Activated CD4-positive, alpha-beta T cell treated with anti-CD3 and anti-CD28 coated beads for 36 hours (primary cell): ENCODE results near the gene TEX38. TPM values are rescaled to one million over a fixed set of nuclear protein-coding genes. Genes with fewer than 3 reads are reported as not detected.
A peak's percentile ranks its signal among the peaks of the same experiment; 100 is the strongest.
"Not testable (repeated sequence)": the region's sequence is repeated elsewhere in the genome, so short reads cannot be mapped to it uniquely, and the experiment has no call there.

Experiments used
- ATAC-seq: fragments of 200-7000 bp; cut with Tn5 transposase; one replicate; pipeline ENCODE4 v1.10.0; 2021; ENCODE audit warnings: mild to moderate bottlenecking, moderate library complexity
- CTCF ChIA-PET: fragments of 350-600 bp; sonication (Branson Sonifier 250); formaldehyde crosslinking; loops from one replicate; lab custom pipeline; 2021; ENCODE audit warnings: antibody characterized with exemption; lab: Charles Lee
- POLR2A ChIA-PET: fragments of 350-600 bp; sonication (Branson Sonifier 250); formaldehyde crosslinking; loops from one replicate; lab custom pipeline; 2021; ENCODE audit warnings: antibody characterized with exemption, inconsistent platforms; lab: Charles Lee
- DNase-seq: peaks from one replicate; pipeline ENCODE4 v3.0.0-alpha.2; 2020
- H3K27ac Mint-ChIP-seq: one replicate; pipeline ENCODE4 v1.8.0; 2021; ENCODE audit warnings: mixed read lengths
- H3K27me3 Mint-ChIP-seq: one replicate; pipeline ENCODE4 v1.8.0; 2021; ENCODE audit warnings: mixed read lengths
- H3K36me3 Mint-ChIP-seq: one replicate; pipeline ENCODE4 v1.8.0; 2021; ENCODE audit warnings: low read depth, mixed read lengths
- H3K4me1 Mint-ChIP-seq: one replicate; pipeline ENCODE4 v1.8.0; 2021; ENCODE audit warnings: mixed read lengths
- H3K4me3 Mint-ChIP-seq: one replicate; pipeline ENCODE4 v1.8.0; 2021; ENCODE audit warnings: mild to moderate bottlenecking, moderate library complexity, mixed read lengths
- H3K9me3 Mint-ChIP-seq: one replicate; pipeline ENCODE4 v1.8.0; 2021; ENCODE audit warnings: low read depth, mixed read lengths
- intact Hi-C, 2 experiments: fragments of 100-400 bp; cut with DNase I in 1 of 2; cut with micrococcal nuclease in 1 of 2; formaldehyde crosslinking; loops; one replicate each; pipeline versions ENCODE4 v1.14.2 to v1.15.1; 2022 to 2024; cut with DNase I, micrococcal nuclease
- total RNA-seq, 2 experiments: library from RNA; stranded (reverse); gene quantifications; one replicate each; pipeline ENCODE4 v1.2.3, GENCODE V29; 2021

Gene TEX38
- total RNA-seq, 2 experiments from 2014 or later, result 0.18 TPM; not detected in 1

DNA sequence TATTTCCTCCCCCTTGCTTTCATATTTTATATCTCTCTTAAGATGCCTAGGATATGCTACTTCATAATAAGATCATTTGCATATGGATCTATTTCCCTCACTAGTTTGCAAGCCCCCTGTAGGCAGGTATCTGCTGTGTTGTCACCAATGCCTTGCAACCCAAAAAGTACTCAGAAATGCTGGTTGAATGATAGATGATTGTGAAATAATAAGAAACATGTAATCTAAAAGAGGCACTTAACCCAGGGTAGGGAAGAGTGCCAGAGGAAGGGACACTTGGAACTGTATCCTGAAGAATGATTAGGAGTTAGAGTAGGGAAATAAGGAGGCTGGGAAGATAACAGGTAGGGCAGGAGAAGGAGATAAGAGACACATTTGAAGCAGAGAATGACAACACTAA, 15.8 kb upstream of the TEX38 start:
- DNase-seq (no peak), ATAC-seq (no peak)
- Mint-ChIP-seq H3K4me3 (no peak overlapping the region), H3K27me3 (no peaks in the 10 kb centered on the region), H3K27ac (no peak overlapping the region), H3K9me3 (peaks cover 2% of the 10 kb centered on the region), H3K36me3 (peaks cover 42% of the 10 kb centered on the region), H3K4me1 (peaks cover 37% of the 10 kb centered on the region)
- CTCF ChIA-PET, result interaction anchor here (0.6 kb wide), 1 partner anchor 19 kb away, joined by 4 read pairs; no protein-coding TSS in a partner anchor
- POLR2A ChIA-PET, result no interaction called here
- intact Hi-C loops, result no loop called here

DNA sequence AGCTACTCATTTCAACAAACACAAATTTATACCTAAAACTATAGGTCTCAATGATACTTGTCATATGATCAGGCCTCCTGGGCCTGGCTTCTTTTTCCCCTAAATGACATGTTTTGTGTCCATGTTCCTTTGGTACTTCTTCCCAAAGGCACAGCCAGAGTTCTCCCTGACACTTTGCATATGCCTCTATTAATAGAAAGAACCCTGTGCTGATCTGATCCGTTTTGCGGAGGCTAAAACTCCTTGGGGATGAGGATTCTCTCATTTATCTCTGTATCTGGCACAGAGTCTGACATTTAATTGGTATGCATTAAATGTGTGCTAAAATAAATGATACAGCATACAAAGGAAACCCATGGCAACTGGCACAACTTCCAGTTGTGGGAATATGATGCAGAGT, 15.0 kb upstream of the TEX38 start:
- H3K9me3 Mint-ChIP-seq, result peaks cover 2% of the 10 kb centered on the region
- ATAC-seq, result no peak
- H3K4me1 Mint-ChIP-seq, result peaks cover 37% of the 10 kb centered on the region
- H3K36me3 Mint-ChIP-seq, result peaks cover 42% of the 10 kb centered on the region
- DNase-seq, result no peak
- intact Hi-C loops, result no loop called here
- POLR2A ChIA-PET, result no interaction called here
- CTCF ChIA-PET, result interaction anchor here (0.6 to 1.0 kb wide), 3 partner anchors 9 to 18 kb away, joined by 3 to 4 read pairs (median 3); partner anchors contain the start of gene ATPAF1
- no peak overlapping the region for H3K4me3 Mint-ChIP-seq
- H3K27me3 Mint-ChIP-seq, result no peaks in the 10 kb centered on the region
- H3K27ac Mint-ChIP-seq, result no peak overlapping the region

DNA sequence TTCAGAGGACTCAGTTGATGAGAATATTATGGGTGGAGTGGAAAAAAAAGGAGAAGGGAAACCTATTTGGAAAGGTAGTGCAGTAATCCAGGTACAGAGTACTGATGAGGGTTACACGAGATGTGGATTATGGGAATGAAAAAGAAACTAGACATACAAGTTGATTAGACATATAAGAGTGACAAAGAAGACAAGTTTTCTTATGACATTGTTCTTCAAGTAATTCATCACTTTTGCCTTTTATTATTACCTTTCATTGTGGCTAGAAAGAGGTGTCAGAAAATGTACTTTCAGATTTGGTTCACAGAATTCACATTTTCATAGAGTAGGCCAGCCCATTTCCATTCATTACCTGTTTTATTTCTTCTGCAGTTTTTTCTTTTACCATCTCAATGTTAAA, 13.9 kb upstream of the TEX38 start:
- CTCF ChIA-PET, result interaction anchor here (0.7 to 1.0 kb wide), 2 partner anchors 10 to 170 kb away, joined by 3 read pairs; partner anchors contain the start of gene ATPAF1
- peak; percentile 37 for ATAC-seq
- intact Hi-C loops, result no loop called here

DNA sequence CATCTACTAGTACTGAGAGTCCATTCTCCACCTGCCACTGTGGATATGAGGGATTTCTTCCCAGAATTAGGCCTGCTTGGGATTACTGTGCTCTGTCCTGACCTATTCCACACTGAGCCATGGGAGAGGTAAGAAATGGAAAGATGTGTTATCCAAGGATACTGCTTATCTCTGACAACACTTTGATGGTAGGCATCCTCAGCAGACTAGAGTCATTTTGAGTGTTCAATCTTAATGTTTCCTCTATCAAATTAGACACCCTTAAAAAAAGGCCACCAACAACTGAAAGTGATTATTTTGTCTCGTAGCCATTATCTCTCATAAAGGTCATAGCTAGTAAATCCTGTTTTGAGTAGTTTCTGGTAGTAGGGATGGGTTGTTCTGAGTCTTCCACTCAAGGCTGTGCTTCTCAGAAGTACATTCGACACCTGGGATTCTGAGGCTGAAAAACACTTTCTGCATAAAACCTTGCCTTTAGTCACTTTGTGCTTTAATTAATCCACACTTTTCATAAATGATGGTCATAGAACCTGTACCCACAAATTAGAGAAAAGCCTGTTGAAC, 12.3 kb upstream of the TEX38 start:
- POLR2A ChIA-PET, result no interaction called here
- Mint-ChIP-seq H3K9me3 (peaks cover 2% of the 10 kb centered on the region), H3K27ac (no peak overlapping the region), H3K4me3 (no peak overlapping the region), H3K36me3 (peaks cover 37% of the 10 kb centered on the region), H3K4me1 (peaks cover 23% of the 10 kb centered on the region), H3K27me3 (no peaks in the 10 kb centered on the region)
- CTCF ChIA-PET, result interaction anchor here (0.7 to 1.4 kb wide), 2 partner anchors 55 to 59 kb away, joined by 3 to 4 read pairs; partner anchors contain the start of gene MKNK1
- intact Hi-C loops, result no loop called here
- no peak for DNase-seq
- peak; percentile 64 for ATAC-seq

More for the DNA sequence above, 13.9 kb upstream of the TEX38 start:
- DNase-seq, result no peak
- peaks cover 33% of the 10 kb centered on the region for H3K36me3 Mint-ChIP-seq
- H3K9me3 Mint-ChIP-seq, result peaks cover 2% of the 10 kb centered on the region
- peak overlapping the region; percentile 11 for H3K27ac Mint-ChIP-seq
- no peaks in the 10 kb centered on the region for H3K27me3 Mint-ChIP-seq
- no peak overlapping the region for H3K4me3 Mint-ChIP-seq
- peaks cover 36% of the 10 kb centered on the region for H3K4me1 Mint-ChIP-seq
- POLR2A ChIA-PET, result no interaction called here

DNA sequence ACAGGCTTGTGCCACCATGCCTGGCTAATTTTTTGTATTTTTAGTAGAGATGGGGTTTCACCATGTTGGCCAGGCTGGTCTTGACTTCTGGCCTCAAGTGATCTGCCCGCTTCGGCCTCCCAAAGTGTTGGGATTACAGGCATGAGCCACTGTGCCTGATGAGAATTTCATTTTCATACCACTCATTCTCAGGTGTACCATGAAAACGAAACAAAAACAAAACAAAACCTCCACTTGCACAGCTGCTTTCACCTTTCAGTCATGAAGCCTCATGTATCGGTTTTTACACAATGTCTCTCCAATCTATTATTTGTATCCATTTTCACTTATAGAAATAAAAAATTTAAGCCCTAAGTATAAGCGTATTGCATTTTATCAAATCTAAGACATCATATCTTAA, 11.5 kb upstream of the TEX38 start:
- intact Hi-C loops, H3K27ac Mint-ChIP-seq, H3K9me3 Mint-ChIP-seq, DNase-seq, ATAC-seq, H3K4me3 Mint-ChIP-seq, POLR2A ChIA-PET, H3K27me3 Mint-ChIP-seq: not testable (repeated sequence)
- Mint-ChIP-seq H3K4me1 (peaks cover 26% of the 10 kb centered on the region), H3K36me3 (peaks cover 37% of the 10 kb centered on the region)
- CTCF ChIA-PET, result interaction anchor here (0.6 to 1.4 kb wide), 4 partner anchors 8 to 59 kb away, joined by 3 to 4 read pairs (median 3); partner anchors contain the start of genes ATPAF1 and MKNK1

DNA sequence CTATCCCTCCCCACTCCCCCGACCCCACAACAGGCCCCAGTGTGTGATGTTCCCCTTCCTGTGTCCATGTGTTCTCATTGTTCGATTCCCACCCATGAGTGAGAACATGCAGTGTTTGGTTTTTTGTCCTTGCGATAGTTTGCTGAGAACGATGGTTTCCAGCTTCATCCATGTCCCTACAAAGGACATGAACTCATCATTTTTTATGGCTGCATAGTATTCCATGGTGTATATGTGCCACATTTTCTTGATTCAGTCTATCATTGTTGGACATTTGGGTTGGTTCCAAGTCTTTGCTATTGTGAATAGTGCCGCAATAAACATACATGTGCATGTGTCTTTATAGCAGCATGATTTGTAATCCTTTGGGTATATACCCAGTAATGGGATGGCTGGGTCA, 8.7 kb upstream of the TEX38 start:
- CTCF ChIA-PET, result not testable (repeated sequence)

DNA sequence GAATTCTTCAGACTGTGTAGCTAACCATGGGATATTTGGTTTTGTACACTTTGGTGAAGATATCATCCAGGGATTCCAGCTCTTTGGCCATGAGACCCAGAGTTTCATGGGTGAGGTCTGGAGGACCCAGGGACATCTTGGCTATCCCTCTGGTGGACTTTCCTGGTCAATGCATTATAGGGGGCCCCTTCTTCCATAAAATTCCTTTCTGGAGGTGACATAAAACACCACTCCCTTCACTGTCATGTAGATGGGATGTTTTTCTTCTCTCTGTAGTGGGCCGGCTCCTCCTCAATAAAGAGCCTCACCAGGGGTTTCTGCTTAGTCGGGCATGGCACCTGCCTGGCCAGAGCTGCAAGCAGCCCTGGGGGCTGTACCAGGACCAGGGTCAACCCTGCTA, 5.7 kb upstream of the TEX38 start:
- DNase-seq (no peak), ATAC-seq (no peak)
- Mint-ChIP-seq H3K4me1 (peaks cover 19% of the 10 kb centered on the region), H3K36me3 (peaks cover 20% of the 10 kb centered on the region), H3K4me3 (no peak overlapping the region), H3K9me3 (no peaks in the 10 kb centered on the region), H3K27ac (no peak overlapping the region), H3K27me3 (no peaks in the 10 kb centered on the region)
- ChIA-PET CTCF (interaction anchor here (1.1 to 1.2 kb wide), 2 partner anchors 9 to 12 kb away, joined by 3 to 4 read pairs; no protein-coding TSS in a partner anchor), POLR2A (no interaction called here)
- intact Hi-C loops, result loop anchor here (5.0 kb wide), 2 partner anchors 49 to 419 kb away; partner anchors contain the start of genes MOB3C (in 2 of the 2) and RAD54L (in 1 of the 2)

More for the DNA sequence above, 8.7 kb upstream of the TEX38 start:
- Mint-ChIP-seq H3K4me1 (peaks cover 37% of the 10 kb centered on the region), H3K36me3 (peaks cover 24% of the 10 kb centered on the region)
- H3K27ac Mint-ChIP-seq, POLR2A ChIA-PET, ATAC-seq, DNase-seq, H3K9me3 Mint-ChIP-seq, H3K27me3 Mint-ChIP-seq, H3K4me3 Mint-ChIP-seq, intact Hi-C loops: not testable (repeated sequence)

DNA sequence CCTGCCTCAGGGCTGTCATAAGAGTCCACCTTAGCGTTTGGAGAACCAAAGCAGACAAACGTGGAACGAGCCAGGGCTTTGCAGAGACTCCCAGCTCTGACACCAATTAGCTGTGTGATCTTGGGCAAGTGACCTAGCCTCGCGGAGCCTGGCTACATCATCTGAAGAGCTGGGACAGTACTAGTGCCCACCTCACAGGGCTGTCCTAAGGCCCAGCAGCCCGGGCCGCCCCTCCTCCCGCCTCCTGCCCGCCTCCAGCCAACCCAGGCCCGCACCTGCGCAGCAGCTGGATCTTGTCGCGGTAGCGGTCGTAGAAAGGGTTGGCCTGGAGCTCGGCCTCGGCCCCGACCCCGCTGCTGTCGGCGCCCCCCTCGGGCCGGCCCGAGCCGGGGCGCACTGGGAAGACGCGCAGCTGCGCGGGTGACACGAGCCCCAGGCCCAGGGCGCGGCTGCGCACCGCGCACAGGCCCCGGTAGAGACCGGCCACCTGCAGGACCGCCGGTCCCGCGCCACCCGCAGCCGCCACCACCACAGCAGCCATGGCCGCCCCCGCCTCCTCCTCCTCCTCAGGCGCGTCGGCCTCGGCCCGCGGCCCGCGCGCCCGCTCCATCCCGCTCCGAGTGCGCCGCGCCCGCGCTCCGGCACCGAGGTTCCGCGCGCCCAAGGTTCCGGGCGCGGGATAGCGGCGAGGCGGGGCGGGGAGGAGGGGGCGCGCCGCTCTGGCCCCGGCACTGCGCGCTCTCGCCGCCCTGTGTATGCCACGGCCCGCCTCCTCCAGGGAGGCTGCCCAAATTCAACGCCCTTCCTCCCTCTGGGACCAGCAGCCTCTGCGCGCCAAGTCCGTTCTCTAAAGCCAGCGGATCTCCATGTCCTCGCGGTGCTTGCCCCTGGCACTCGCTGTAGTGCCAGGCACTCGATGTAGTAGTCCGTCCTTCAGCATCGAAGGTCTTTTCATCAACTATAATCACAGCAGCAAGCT, 3.6 kb upstream of the TEX38 start, which contains the start of gene ATPAF1:
Gene ATPAF1 (minus strand): TSS at position 583 of the 979 bp plus-strand sequence. CDS start 42 bp downstream, at position 541.
- no peaks in the 10 kb centered on the region for H3K27me3 Mint-ChIP-seq
- no peak within 1 kb of the TSS for H3K4me3 Mint-ChIP-seq
- intact Hi-C loops, result loop anchor here (1.0 to 5.0 kb wide), 5 partner anchors 51 to 421 kb away; partner anchors contain the start of genes EFCAB14 (in 2 of the 2), MOB3C (in 2 of the 2), MKNK1 (in 1 of the 2) and RAD54L (in 1 of the 2)
- ATAC-seq (peak; percentile 96), DNase-seq (peak; percentile 84)
- peaks cover 20% of the 10 kb centered on the region for H3K36me3 Mint-ChIP-seq
- H3K27ac Mint-ChIP-seq, result peak within 1 kb of the TSS; percentile 75
- H3K4me1 Mint-ChIP-seq, result peaks cover 19% of the 10 kb centered on the region
- H3K9me3 Mint-ChIP-seq, result no peaks in the 10 kb centered on the region
- ChIA-PET POLR2A (interaction anchor here (0.7 kb wide), 1 partner anchor 54 kb away, joined by 3 read pairs; no protein-coding TSS in a partner anchor), CTCF (interaction anchor here (0.5 to 2.2 kb wide), 10 partner anchors 8 to 312 kb away, joined by 3 to 12 read pairs (median 3); no protein-coding TSS in a partner anchor)

DNA sequence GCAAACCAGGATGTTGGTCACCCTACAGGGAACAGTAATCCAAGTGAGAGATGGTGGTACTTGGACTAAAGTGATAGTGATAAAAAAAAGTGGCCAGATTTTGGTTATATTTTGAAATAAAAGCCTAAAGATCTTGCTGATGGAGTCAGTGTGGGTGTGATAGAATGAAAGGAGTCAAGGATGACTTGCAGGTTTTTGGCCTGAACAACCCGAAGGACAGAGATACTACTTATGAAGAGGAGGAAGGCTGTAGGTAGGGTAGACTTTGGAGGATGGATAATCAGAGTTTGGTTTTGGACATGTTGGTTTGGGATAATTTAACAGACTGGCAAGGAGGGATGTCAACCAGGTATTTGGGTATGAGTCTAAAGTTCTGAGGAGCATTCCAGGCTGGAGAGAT, 1.5 kb upstream of the TEX38 start:
- no peaks in the 10 kb centered on the region for H3K9me3 Mint-ChIP-seq

DNA sequence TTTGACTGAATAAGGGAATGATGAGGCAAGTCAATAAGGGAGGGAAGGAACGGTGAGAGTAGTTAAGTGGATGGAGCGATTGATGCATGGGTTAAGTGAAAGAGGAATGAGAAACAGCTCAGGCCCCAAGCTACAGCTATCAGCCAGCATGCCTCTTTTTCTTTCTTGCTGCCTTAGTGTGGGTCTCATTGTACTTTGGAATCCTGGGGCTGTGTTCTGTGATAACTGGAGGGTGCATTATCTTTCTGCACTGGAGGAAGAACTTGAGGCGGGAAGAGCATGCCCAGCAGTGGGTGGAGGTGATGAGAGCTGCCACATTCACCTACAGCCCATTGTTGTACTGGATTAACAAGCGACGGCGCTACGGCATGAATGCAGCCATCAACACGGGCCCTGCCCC, 1.0 kb downstream of the TEX38 start:
- intact Hi-C loops, result no loop called here
- ChIA-PET POLR2A (no interaction called here), CTCF (interaction anchor here (0.6 to 0.7 kb wide), 2 partner anchors 28 to 65 kb away, joined by 3 read pairs; no protein-coding TSS in a partner anchor)
- Mint-ChIP-seq H3K27ac (no peak overlapping the region), H3K27me3 (no peaks in the 10 kb centered on the region), H3K36me3 (peaks cover 12% of the 10 kb centered on the region), H3K4me1 (peaks cover 31% of the 10 kb centered on the region), H3K9me3 (no peaks in the 10 kb centered on the region), H3K4me3 (no peak overlapping the region)
- DNase-seq (no peak), ATAC-seq (no peak)

More for the DNA sequence above, 1.5 kb upstream of the TEX38 start:
- Mint-ChIP-seq H3K36me3 (peaks cover 4% of the 10 kb centered on the region), H3K4me3 (no peak overlapping the region), H3K4me1 (peaks cover 23% of the 10 kb centered on the region), H3K27ac (no peak overlapping the region), H3K27me3 (no peaks in the 10 kb centered on the region)
- ChIA-PET CTCF (no interaction called here), POLR2A (no interaction called here)
- ATAC-seq (no peak), DNase-seq (no peak)
- intact Hi-C loops, result no loop called here

DNA sequence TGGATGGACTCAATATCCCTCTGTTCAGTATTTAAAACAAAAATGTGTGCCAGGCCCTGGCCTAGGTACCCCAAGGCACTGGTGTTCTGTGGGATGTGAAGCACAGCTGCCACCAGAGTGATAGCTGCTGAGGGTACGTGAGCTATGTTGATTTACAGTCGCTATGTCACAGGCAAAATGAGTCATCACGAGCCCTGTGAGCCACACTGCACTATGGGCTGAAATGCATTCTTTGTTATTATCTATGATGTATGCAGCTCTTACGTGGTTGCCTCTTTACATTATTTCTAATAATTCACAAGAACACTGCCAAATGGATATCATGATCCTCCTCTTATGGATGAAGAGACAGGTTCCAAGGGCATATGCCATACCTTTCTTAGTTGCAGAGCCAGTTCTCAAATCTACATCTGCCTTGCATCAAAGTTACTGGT, 2.1 kb downstream of the TEX38 start:
- peak; percentile 59 for DNase-seq
- Mint-ChIP-seq H3K4me3 (no peak overlapping the region), H3K9me3 (no peaks in the 10 kb centered on the region), H3K36me3 (peaks cover 17% of the 10 kb centered on the region), H3K27me3 (no peaks in the 10 kb centered on the region), H3K4me1 (peaks cover 31% of the 10 kb centered on the region), H3K27ac (peak overlapping the region; percentile 72)
- intact Hi-C loops, result no loop called here
- ChIA-PET CTCF (no interaction called here), POLR2A (no interaction called here)
- ATAC-seq, result peak; percentile 91
